Activated CD8-positive, alpha-beta memory T cell treated with anti-CD3 and anti-CD28 coated beads, Interleukin-2, amount 50 U/mL, for 1 hour (primary cell): ENCODE results near the gene PCDHGC5.
A peak's percentile ranks its signal among the peaks of the same experiment; 100 is the strongest.

Experiments used
- DNase-seq: peaks from one replicate; pipeline ENCODE4 v3.0.0-alpha.2; 2020; ENCODE audit errors: extremely low read depth

PCDHGC5 gene

GRCh38 chr5:141512911-141513626 lies 24.2 kb downstream of the PCDHGC5 start:
- no peak for DNase-seq

DNA sequence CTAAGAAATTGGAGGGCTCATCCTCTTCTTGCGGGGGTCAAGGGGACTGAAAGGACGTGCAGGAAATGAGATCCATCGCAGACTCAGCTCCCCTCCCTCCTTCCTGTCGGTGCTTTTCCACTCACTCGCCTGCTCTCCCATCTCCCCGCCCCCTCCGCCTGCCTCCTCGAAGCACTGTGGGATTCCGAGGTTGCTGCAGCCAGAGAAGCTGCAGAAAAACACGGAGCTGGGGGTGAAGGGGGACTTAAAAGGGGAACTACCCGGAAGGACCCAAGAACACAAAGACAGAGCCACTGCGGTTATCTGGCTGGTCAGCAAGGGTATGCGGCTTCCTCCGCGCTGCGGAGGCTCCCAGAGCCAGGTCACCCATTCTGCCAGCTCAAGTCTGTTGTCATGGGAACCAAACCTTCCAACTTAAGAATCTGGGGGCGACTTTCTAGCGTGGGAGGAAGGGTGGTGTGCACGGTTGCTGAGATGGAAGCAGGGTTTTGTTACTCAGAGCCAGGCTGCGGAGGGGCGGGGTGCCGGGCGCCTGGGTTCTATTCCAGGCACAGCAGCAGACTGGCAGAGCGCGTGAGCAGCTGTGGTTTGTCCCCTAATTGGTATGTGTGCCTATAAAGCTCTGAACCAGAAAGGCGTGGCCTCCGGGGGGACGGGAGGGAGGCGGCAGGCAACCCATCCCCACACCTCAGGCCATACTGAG lies 24.9 kb downstream of the PCDHGC5 start:
- peak; percentile 20 for DNase-seq

DNA sequence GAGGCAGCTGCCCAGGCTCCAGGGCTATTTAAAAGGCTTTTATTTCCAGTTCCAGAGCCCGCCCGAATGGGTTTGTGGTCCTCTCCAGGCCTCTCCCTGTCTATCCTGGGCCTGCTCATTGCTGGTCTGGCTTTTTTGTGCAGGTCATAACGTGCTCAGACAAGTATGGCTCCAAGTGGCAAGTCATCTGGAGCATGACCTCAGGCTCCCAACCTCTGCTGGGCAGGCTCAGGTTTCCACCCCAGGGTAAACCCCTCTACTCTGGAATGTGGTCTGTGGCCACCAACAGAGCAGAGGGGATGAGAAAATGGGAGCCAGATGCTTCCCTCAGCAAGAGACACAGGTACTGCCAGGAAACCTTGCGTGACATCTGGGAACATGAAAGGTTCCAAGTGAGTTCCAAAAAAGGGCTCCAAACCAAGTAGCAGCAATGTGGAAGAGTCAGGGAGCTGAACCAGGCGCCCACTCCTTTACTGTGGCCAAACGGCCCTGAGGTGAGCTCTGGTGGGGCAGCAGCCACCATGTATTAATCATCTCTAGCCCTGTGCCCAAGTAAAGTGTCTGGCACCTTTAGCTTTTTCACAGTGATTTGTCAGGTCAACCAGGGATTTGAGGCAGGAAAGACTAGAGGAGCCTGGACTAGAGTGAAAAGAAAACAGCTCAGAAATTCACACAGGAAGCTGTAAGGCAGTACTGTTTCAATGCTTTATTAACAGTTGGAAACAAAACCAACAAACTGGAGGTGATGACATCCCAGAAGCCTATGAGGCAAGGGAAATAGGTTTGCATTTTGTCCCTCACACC lies 25.7 kb downstream of the PCDHGC5 start:
- DNase-seq = no peak

DNA sequence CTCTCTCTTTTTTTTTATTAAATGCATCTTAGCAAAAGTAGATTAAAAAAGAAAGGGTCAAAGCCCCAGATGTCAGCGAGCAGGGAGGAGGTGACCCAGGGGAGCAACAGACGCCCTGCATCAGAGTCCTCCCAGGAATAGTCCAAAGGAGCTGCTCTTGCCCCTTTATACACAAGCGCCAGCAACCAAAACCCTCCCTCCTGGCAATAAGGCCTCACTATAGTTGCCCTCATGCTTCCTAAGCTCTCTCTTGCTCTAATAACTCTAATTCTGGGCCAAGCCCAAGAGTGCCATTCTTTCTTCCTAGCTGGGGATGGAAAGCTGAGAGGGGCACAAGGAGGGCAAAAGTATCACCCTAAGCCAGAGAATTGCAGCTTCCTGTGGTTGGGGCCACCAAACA lies 26.3 kb downstream of the PCDHGC5 start:
- no peak for DNase-seq

- DNase-seq = no peak
These were observed 27.2 kb downstream of the PCDHGC5 start for GRCh38 chr5:141515946-141516671.

DNA sequence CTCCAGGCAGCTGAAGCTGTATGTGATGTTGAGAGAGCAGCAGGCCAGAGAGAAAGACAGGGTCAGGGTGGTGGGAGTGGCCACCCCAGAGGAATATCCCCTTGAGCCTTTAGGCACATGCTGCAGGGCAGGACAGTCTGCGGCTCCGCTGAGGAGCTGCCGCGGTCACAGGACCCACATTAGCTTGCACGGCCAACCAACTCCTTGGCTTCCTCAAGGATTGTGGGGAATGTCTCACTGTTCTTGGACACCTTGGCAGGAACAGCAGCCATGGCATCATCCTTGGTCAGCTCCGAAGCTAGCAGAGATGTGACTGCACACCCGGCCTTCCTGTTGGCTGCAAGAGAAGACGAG lies 27.8 kb downstream of the PCDHGC5 start:
- DNase-seq = no peak

GRCh38 chr5:141517312-141517711 lies 28.4 kb downstream of the PCDHGC5 start:
- no peak for DNase-seq

GRCh38 chr5:141517880-141518617 lies 29.2 kb downstream of the PCDHGC5 start:
- no peak for DNase-seq

GRCh38 chr5:141518618-141519015 lies 29.7 kb downstream of the PCDHGC5 start:
- no peak for DNase-seq

- no peak for DNase-seq
These were observed 31.0 kb downstream of the PCDHGC5 start for GRCh38 chr5:141519605-141520565.

GRCh38 chr5:141521244-141521781 lies 32.4 kb downstream of the PCDHGC5 start:
- no peak for DNase-seq

GRCh38 chr5:141522301-141522700 lies 33.4 kb downstream of the PCDHGC5 start:
- no peak for DNase-seq

GRCh38 chr5:141523991-141524390 lies 35.1 kb downstream of the PCDHGC5 start:
- DNase-seq = no peak

DNA sequence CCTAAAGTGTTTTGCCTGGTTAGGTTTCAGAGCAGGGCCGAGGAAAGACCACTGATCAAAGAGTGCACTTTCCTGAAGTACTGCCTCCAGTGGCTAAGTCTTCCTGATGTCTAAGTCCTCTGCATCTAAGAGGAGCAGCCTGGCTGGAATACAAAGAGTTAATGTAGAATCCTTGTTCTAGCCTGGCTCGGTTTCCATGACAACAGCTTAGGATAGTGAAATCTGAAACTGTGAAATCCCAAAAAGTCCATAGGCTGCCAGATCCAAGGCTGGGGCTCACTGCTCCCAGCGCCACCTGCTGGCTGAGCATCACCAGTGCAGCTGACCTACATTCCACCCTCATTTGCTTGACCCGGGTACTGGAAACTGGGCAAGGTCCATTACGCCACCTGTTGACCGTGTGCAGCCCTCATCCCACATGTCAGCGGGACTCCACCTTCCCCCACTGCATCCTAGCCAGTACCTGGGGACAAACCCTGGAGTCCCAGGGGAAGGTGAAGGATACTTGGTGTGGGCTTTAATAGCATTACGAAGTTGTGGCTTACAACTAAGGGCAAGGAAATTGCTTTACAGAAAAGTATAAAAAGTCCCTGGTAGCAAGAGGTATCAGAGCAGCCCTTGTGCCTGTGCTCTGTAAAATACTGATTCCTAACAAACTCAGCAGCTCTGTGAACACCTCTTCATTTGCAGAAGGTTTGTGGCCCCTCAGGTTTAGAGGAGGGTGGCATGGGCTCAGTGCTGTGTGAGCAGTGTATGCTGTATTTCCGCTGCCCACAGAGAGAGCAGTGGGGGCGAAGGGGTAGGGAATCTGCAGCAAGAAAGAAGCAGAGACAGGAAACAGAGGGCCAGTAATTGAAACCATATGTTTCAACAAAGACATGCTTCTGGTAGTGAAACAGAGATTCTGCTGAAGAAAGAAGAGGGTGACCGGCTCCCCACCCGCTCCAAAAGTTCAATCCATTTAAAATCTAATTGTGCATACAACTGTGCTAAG lies 36.0 kb downstream of the PCDHGC5 start:
- DNase-seq = no peak

GRCh38 chr5:141525653-141526052 lies 36.8 kb downstream of the PCDHGC5 start:
- no peak for DNase-seq

DNA sequence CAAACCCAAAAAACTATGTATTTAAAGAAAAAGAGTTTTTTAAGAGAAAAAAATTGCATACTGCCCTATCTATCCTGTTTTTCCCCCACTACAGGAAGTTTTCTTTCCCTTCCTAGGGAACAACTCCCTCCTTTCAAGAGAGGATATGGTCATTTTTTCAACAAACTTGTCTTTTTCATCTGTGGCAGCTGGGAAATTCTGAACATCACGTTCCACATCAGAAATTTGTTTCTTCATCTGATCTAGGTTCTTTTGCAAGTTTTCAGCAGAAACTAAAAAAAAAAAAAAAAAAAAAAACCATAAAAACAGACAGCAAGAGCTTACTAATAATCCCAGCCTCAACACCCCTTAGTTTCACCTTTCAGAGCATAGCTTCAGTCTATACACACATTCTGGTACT lies 38.5 kb downstream of the PCDHGC5 start:
- DNase-seq = no peak

DNA sequence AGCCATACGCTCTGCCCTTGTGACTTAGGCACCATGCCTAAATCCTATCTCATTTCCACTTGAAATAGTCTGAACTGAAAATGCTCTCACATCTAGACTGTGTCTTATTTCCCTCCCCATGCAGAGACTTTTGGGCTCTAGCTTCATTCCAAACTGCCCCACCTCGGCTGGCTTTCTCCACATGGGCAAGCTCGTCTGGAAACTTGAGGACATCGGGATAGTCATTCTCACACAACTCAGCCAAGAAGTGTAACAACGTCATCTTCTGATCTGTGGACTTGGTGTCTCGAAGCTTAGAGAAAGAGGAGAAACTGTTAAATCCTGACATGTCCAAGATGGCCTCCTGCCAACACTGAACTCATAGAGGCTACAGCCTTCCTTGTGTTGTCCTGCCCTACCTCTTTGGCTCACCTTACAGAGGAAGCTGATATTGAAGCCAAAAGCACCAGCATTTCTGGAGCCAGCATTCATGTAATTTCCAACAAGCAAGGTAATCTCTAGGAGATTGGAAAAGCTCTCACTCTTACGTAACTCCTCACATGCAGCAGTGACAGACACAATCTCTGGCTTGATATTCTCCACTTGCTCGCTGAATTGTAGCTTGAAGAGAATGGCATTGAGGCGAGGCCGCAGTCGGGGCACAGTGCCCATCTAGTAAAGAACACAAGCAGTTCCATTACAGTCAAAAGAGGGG lies 39.6 kb downstream of the PCDHGC5 start:
- DNase-seq = no peak

DNA sequence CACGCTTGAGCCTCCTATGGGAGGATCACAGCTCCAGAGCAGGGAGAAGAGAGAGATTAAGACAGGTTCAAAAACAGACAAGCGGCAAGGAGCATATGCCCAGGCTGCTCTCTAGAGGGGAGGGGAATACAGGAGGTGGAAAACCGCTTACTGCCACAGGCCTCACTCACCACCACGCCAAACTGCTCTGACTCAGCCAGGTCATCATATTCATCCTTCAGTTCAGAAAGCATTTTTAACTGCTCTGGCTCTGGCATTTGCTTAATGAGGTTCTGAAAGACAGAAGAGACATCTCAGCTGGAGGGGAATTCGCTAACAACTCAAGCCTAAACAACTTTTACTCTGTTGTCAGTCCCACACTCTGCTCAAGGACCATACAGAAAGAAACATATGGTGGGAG lies 40.1 kb downstream of the PCDHGC5 start:
- DNase-seq = no peak
